OCI-LY3 (cell line): Measurements from ENCODE around the gene RASA4.
"Not testable (repeated sequence)": the region's sequence is repeated elsewhere in the genome, so short reads cannot be mapped to it uniquely, and the experiment has no call there.

Source experiments
- EZH2phosphoT487 ChIP-seq: fragments of 200-600 bp; shearing (Covaris generic); IDR thresholded peaks from 2 replicates; pipeline ENCODE4 v1.6.1; 2018; ENCODE audit warnings: antibody characterized with exemption, mixed run types, low read depth
- TF ChIP-seq, protein P1 (sequence below): fragments of 200-600, 300-600 bp; sonication (generic); IDR thresholded peaks from 2 replicates; pipeline ENCODE4 v1.5.1; 2014; ENCODE audit warnings: antibody characterized with exemption, low read length, low read depth

GRCh38 chr7:102527182-102527581, 89.4 kb downstream of the RASA4 start:
- TF ChIP-seq, protein P1, sequence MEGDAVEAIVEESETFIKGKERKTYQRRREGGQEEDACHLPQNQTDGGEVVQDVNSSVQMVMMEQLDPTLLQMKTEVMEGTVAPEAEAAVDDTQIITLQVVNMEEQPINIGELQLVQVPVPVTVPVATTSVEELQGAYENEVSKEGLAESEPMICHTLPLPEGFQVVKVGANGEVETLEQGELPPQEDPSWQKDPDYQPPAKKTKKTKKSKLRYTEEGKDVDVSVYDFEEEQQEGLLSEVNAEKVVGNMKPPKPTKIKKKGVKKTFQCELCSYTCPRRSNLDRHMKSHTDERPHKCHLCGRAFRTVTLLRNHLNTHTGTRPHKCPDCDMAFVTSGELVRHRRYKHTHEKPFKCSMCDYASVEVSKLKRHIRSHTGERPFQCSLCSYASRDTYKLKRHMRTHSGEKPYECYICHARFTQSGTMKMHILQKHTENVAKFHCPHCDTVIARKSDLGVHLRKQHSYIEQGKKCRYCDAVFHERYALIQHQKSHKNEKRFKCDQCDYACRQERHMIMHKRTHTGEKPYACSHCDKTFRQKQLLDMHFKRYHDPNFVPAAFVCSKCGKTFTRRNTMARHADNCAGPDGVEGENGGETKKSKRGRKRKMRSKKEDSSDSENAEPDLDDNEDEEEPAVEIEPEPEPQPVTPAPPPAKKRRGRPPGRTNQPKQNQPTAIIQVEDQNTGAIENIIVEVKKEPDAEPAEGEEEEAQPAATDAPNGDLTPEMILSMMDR, result not testable (repeated sequence)
- not testable (repeated sequence) for TF ChIP-seq EZH2phosphoT487
